ENCODE measurements around the gene NXT1. TPM values are rescaled to one million over a fixed set of nuclear protein-coding genes. Genes with fewer than 3 reads are reported as not detected.

The NXT1 gene
- total and polyA plus RNA-seq, 2 of the 4 experiments (the other 2 are of a cell fraction): 23.6 to 25.5 TPM

DNA sequence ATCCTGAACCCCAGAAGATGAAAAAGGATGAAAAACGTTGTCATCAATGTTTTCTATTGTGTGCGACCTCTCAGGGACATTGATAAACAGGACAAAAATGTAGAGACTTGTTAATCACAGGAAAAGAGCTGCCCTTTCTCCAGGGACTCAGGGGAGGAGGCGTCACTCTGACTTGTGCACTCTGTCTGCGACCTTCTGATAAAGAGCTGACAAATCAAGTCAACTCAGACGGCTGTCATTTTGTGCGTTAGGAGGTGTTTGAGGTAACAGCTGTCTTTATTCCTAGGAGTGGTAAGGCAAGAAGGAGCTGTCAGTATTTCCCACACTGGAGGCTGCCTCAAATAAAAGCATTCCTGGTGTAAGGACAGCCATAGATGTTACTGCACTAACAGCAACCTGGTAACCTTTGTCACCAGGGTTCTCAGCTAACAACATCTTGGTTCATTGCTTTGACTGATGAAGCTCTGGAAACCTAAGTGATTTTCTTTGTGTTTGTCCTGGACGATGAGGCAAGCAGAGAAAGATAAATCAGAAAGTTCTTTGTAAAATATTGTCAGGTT lies 38.6 kb upstream of the NXT1 start:
- CTCF ChIA-PET: no interaction called here
- H3K27me3 ChIP-seq (ENCODE audit: control insufficient read depth, insufficient read depth, low read length): peaks cover 8% of the 10 kb centered on the region
- no peak overlapping the region for H3K14ac ChIP-seq (replicated peaks; ENCODE audit: low read depth, low read length)
- DNase-seq: no peak
- no peak overlapping the region for H3K56ac ChIP-seq (ENCODE audit: extremely low read depth, insufficient read depth, low read length)
- intact Hi-C loops (cut with micrococcal nuclease) (no loop called here), in situ Hi-C loops (cut with MboI; ENCODE audit: low sequenced_read_pairs) (no loop called here), dilution Hi-C loops (cut with HindIII; ENCODE audit: low sequenced_read_pairs, unreplicated experiment) (no loop called here)
- 10% methylated on average over 2 of the region's 7 CpGs; no CpG with 5 or more reads in 1 of the 2 experiments for WGBS, 2 experiments (ENCODE audit: extremely low coverage in 2 of 2, insufficient read length in 1 of 2)
- no peak overlapping the region for H3K9ac ChIP-seq (ENCODE audit: low read depth, low read length)
- H2AK5ac ChIP-seq (ENCODE audit: low read depth, low read length): no peak overlapping the region
- H3K4ac ChIP-seq (ENCODE audit: low read depth, low read length): no peak overlapping the region
- no peak overlapping the region for H2AFZ ChIP-seq (replicated peaks; ENCODE audit: low read length, poor library complexity)
- POLR2A ChIA-PET (ENCODE audit: unreplicated experiment): no interaction called here
- H4K8ac ChIP-seq (ENCODE audit: low read depth in 2 of 2, low read length in 2 of 2): no peak overlapping the region
- no peak overlapping the region for H4K91ac ChIP-seq (ENCODE audit: insufficient read depth, low read depth, low read length)
- H2BK20ac ChIP-seq (ENCODE audit: low read depth, low read length): no peak overlapping the region
- no peak for ATAC-seq (ENCODE audit: low read depth)
- no peaks in the 10 kb centered on the region for H3K79me1 ChIP-seq (ENCODE audit: low read depth in 1 of 2, low read length in 2 of 2)
- no peak overlapping the region for H4K5ac ChIP-seq (ENCODE audit: low read depth, low read length)
- no peaks in the 10 kb centered on the region for H3K9me3 ChIP-seq (ENCODE audit: control insufficient read depth, insufficient read depth, low read length)
- H3K4me3 ChIP-seq (ENCODE audit: insufficient read depth, low read depth, low read length): no peak overlapping the region
- H3K23ac ChIP-seq (ENCODE audit: low read depth, low read length): no peak overlapping the region
- H3K18ac ChIP-seq (ENCODE audit: low read depth, low read length): no peak overlapping the region
- H2BK120ac ChIP-seq (ENCODE audit: low read depth, low read length): no peak overlapping the region
- TF ChIP-seq FOS (IDR thresholded peaks at IDR 0.05; ENCODE audit: low read depth, low read length) (no peak), NFE2L2 (IDR thresholded peaks at IDR 0.05; ENCODE audit: low read depth, low read length) (no peak), MAFK (IDR thresholded peaks at IDR 0.05; ENCODE audit: low read depth, low read length) (no peak), CEBPB (IDR thresholded peaks at IDR 0.05; ENCODE audit: low read depth, low read length) (no peak), MAZ (IDR thresholded peaks at IDR 0.05; ENCODE audit: borderline replicate concordance, low read depth, low read length) (no peak), CHD1 (IDR thresholded peaks at IDR 0.05; ENCODE audit: low read depth, low read length) (no peak), USF2 (IDR thresholded peaks at IDR 0.05; ENCODE audit: low read depth, low read length) (no peak), RAD21 (IDR thresholded peaks at IDR 0.05; ENCODE audit: low read length) (no peak), MXI1 (IDR thresholded peaks at IDR 0.05; ENCODE audit: borderline replicate concordance, low read depth, low read length) (no peak), POLR2A (IDR thresholded peaks at IDR 0.05; ENCODE audit: low read depth, low read length) (no peak), SMC3 (IDR thresholded peaks at IDR 0.05; ENCODE audit: low read depth, low read length) (no peak), RCOR1 (IDR thresholded peaks at IDR 0.05; ENCODE audit: insufficient replicate concordance, low read length) (no peak), BHLHE40 (IDR thresholded peaks at IDR 0.05; ENCODE audit: low read depth, low read length) (no peak)
- TF ChIP-seq, protein P1, sequence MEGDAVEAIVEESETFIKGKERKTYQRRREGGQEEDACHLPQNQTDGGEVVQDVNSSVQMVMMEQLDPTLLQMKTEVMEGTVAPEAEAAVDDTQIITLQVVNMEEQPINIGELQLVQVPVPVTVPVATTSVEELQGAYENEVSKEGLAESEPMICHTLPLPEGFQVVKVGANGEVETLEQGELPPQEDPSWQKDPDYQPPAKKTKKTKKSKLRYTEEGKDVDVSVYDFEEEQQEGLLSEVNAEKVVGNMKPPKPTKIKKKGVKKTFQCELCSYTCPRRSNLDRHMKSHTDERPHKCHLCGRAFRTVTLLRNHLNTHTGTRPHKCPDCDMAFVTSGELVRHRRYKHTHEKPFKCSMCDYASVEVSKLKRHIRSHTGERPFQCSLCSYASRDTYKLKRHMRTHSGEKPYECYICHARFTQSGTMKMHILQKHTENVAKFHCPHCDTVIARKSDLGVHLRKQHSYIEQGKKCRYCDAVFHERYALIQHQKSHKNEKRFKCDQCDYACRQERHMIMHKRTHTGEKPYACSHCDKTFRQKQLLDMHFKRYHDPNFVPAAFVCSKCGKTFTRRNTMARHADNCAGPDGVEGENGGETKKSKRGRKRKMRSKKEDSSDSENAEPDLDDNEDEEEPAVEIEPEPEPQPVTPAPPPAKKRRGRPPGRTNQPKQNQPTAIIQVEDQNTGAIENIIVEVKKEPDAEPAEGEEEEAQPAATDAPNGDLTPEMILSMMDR (conservative IDR thresholded peaks at IDR 0.05; ENCODE audit: low read depth, low read length): no peak
- no peak overlapping the region for H2BK15ac ChIP-seq (ENCODE audit: low read depth, low read length)
- H2BK5ac ChIP-seq (ENCODE audit: low read depth, low read length, poor library complexity, severe bottlenecking): no peak overlapping the region
- no TSS peak for BruUV-seq (replicated peaks)
- no peak overlapping the region for H3K4me2 ChIP-seq (ENCODE audit: low read depth, low read length)
- no peaks in the 10 kb centered on the region for H3K36me3 ChIP-seq (ENCODE audit: control insufficient read depth, insufficient read depth, low read length)
- H3K4me1 ChIP-seq (ENCODE audit: control insufficient read depth, insufficient read depth, low read length): no peaks in the 10 kb centered on the region
- no peak overlapping the region for H2AK9ac ChIP-seq (replicated peaks; ENCODE audit: low read depth, low read length, poor library complexity)
- no peaks in the 10 kb centered on the region; the same call in 1 of the 2 replicates for H3K9me1 ChIP-seq (ENCODE audit: insufficient read depth, low read length)
- no peaks in the 10 kb centered on the region for H4K20me1 ChIP-seq (ENCODE audit: insufficient read depth, low read length)
- H3K27ac ChIP-seq (ENCODE audit: insufficient read depth, low read length): no peak overlapping the region

All from IMR-90 (cell line).